ENCODE results near the gene NR3C2. TPM values are rescaled to one million over a fixed set of nuclear protein-coding genes. Genes with fewer than 3 reads are reported as not detected.

NR3C2 gene
- total RNA-seq, 2 donors from 2014 or later: 14.6 to 17.4 TPM

- no peaks in the 10 kb centered on the region for H3K27me3 ChIP-seq (replicated peaks; ENCODE audit: insufficient read depth)
- intact Hi-C loops (cut with DNase I): no loop called here
- H3K36me3 ChIP-seq: no peaks in the 10 kb centered on the region
- no peaks in the 10 kb centered on the region for H3K4me1 ChIP-seq (replicated peaks)
- H3K9me3 ChIP-seq: no peaks in the 10 kb centered on the region
- H3K4me3 ChIP-seq: no peak overlapping the region
- TF ChIP-seq POLR2A (IDR thresholded peaks at IDR 0.05): no peak
- no peak for TF ChIP-seq POLR2AphosphoS5 (IDR thresholded peaks at IDR 0.05)
- no peak for TF ChIP-seq CTCF (IDR thresholded peaks at IDR 0.05)
- no peak overlapping the region for H3K27ac ChIP-seq
- 85% methylated on average over 4 of the region's 4 CpGs for WGBS
- no peak for DNase-seq (ENCODE audit: low spot score)
Observed at GRCh38 chr4:148283665-148284064, 158.5 kb downstream of the NR3C2 start.

GRCh38 chr4:148278310-148278709 is 163.9 kb downstream of the NR3C2 start:
- 92% methylated on average over 9 of the region's 9 CpGs for WGBS
- DNase-seq (ENCODE audit: low spot score): no peak
- H3K4me3 ChIP-seq: no peak overlapping the region
- H3K4me1 ChIP-seq (replicated peaks): no peaks in the 10 kb centered on the region
- H3K27ac ChIP-seq: no peak overlapping the region
- no peaks in the 10 kb centered on the region for H3K27me3 ChIP-seq (replicated peaks; ENCODE audit: insufficient read depth)
- TF ChIP-seq POLR2A (IDR thresholded peaks at IDR 0.05) (no peak), CTCF (IDR thresholded peaks at IDR 0.05) (no peak), POLR2AphosphoS5 (IDR thresholded peaks at IDR 0.05) (no peak)
- no peaks in the 10 kb centered on the region for H3K9me3 ChIP-seq
- H3K36me3 ChIP-seq: no peaks in the 10 kb centered on the region
- intact Hi-C loops (cut with DNase I): no loop called here

GRCh38 chr4:148275266-148275665 is 166.9 kb downstream of the NR3C2 start:
- H3K4me3 ChIP-seq: no peak overlapping the region
- no peak for DNase-seq (ENCODE audit: low spot score)
- no peak for TF ChIP-seq CTCF (IDR thresholded peaks at IDR 0.05)
- no peak for TF ChIP-seq POLR2A (IDR thresholded peaks at IDR 0.05)
- TF ChIP-seq POLR2AphosphoS5 (IDR thresholded peaks at IDR 0.05): no peak
- intact Hi-C loops (cut with DNase I): no loop called here
- H3K4me1 ChIP-seq (replicated peaks): no peaks in the 10 kb centered on the region
- H3K36me3 ChIP-seq: no peaks in the 10 kb centered on the region
- H3K9me3 ChIP-seq: no peaks in the 10 kb centered on the region
- H3K27ac ChIP-seq: no peak overlapping the region
- no peaks in the 10 kb centered on the region for H3K27me3 ChIP-seq (replicated peaks; ENCODE audit: insufficient read depth)
- 85% methylated on average over 4 of the region's 4 CpGs for WGBS

GRCh38 chr4:148273501-148273986 is 168.7 kb downstream of the NR3C2 start:
- no peak for DNase-seq (ENCODE audit: low spot score)
- H3K27ac ChIP-seq: no peak overlapping the region

More at GRCh38 chr4:148273501-148273986, 168.7 kb downstream of the NR3C2 start:
- TF ChIP-seq POLR2A (IDR thresholded peaks at IDR 0.05): no peak
- no peak for TF ChIP-seq POLR2AphosphoS5 (IDR thresholded peaks at IDR 0.05)
- no peak for TF ChIP-seq CTCF (IDR thresholded peaks at IDR 0.05)
- Histone ChIP-seq H3K27me3 (replicated peaks; ENCODE audit: insufficient read depth) (no peaks in the 10 kb centered on the region), H3K4me1 (replicated peaks) (no peaks in the 10 kb centered on the region), H3K9me3 (no peaks in the 10 kb centered on the region), H3K36me3 (no peaks in the 10 kb centered on the region), H3K4me3 (no peak overlapping the region)
- intact Hi-C loops (cut with DNase I): no loop called here
- 45% methylated on average over 3 of the region's 3 CpGs for WGBS

Data from prostate gland (tissue), 2 donors.